ENCODE measurements around the gene KPTN. TPM values are rescaled to one million over a fixed set of nuclear protein-coding genes. Genes with fewer than 3 reads are reported as not detected.

KPTN gene
- total RNA-seq, 5 donors from 2014 or later (not counting 1 experiment from before 2014, with no cell fraction given), result 2.8 to 5.8 (median 5.4) TPM

DNA sequence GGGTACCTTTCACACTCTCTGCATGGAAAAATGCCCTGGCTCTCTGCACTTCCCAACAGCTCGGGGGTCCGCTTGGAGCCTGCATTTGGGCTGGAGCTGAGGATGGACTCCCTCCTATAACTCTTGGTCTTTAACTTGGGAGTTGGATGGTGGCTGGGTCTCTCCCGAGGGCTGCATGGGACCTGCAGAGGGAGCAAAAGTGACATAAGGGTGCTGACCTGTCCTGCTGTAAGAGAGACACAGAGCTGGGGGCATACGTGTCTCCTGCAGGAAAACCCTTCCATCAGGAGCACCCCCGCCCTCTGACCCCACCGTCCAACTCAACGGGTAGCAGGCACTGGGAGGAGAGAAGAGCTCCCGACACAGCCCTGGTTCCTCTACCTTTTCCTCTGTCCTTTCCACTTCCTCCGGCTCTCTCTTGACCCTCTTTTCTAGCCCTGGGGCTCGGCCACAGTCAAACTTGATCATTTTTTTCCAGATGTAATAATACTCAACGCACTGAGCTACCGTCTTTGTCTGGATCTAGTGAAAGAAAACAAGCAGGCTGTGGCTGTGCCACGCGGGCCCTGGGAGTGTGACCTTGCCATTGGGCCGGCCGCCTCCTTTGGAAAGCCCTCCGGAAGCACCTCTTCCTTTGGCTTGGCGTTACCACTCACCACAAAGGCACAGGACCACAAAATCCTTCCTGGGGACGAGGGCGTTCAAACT lies 37.6 kb upstream of the KPTN start:
- H3K36me3 ChIP-seq (ENCODE audit: control insufficient read depth in 2 of 2, extremely low read depth in 1 of 2, insufficient read depth in 1 of 2, low read length in 1 of 2), result no peaks in the 10 kb centered on the region
- H3K4me1 Mint-ChIP-seq, result peaks cover 35 to 44% (median 36%) of the 10 kb centered on the region in 3 donors
- no peaks in the 10 kb centered on the region for H3K9me3 Mint-ChIP-seq
- peaks cover 5 to 11% of the 10 kb centered on the region in 2 donors for H3K27me3 Mint-ChIP-seq
- no peak overlapping the region for H3K27ac ChIP-seq (ENCODE audit: low read length)
- H3K27ac Mint-ChIP-seq, result no peak overlapping the region
- WGBS (ENCODE audit: insufficient coverage), result 50% methylated on average over 17 of the region's 20 CpGs
- peaks cover 18 to 40% of the 10 kb centered on the region in 2 experiments for H3K4me1 ChIP-seq (ENCODE audit: control insufficient read depth in 1 of 2, extremely low read depth in 1 of 2, insufficient read depth in 2 of 2, low read length in 2 of 2)
- peak overlapping the region in 1 of 3 donors; percentile 62 for H3K4me3 Mint-ChIP-seq
- H3K9me3 ChIP-seq, result no peaks in the 10 kb centered on the region
- ChIA-PET CTCF (no interaction called here), POLR2A (interaction anchor here in 1 of 2 donors (0.6 kb wide), 1 partner anchor 77 kb away, joined by 9 read pairs; no protein-coding TSS in a partner anchor)
- H3K36me3 Mint-ChIP-seq, result no peaks in the 10 kb centered on the region
- ATAC-seq (replicated peaks in 1 of 4), result peak in 1 of 4 experiments; percentile 18
- DNase-seq, result no peak
- peaks cover 0 to 27% of the 10 kb centered on the region in 2 experiments for H3K27me3 ChIP-seq (replicated peaks in 1 of 2; ENCODE audit: control insufficient read depth in 2 of 2, extremely low read depth in 1 of 2, insufficient read depth in 2 of 2, low read length in 1 of 2)
- H3K4me3 ChIP-seq (ENCODE audit: control insufficient read depth in 1 of 2, extremely low read depth in 1 of 2, low read length in 1 of 2), result no peak overlapping the region

GRCh38 chr19:47520839-47521238 lies 36.8 kb upstream of the KPTN start:
- POLR2A ChIA-PET, result no interaction called here
- 88% methylated on average over 4 of the region's 6 CpGs for WGBS (ENCODE audit: insufficient coverage)
- Histone ChIP-seq H3K4me3 (ENCODE audit: control insufficient read depth in 1 of 2, extremely low read depth in 1 of 2, low read length in 1 of 2) (no peak overlapping the region), H3K27me3 (replicated peaks in 1 of 2; ENCODE audit: control insufficient read depth in 2 of 2, extremely low read depth in 1 of 2, insufficient read depth in 2 of 2, low read length in 1 of 2) (peaks cover 0 to 27% of the 10 kb centered on the region in 2 experiments), H3K4me1 (ENCODE audit: control insufficient read depth in 1 of 2, extremely low read depth in 1 of 2, insufficient read depth in 2 of 2, low read length in 2 of 2) (peaks cover 26 to 45% of the 10 kb centered on the region in 2 experiments), H3K36me3 (ENCODE audit: control insufficient read depth in 2 of 2, extremely low read depth in 1 of 2, insufficient read depth in 1 of 2, low read length in 1 of 2) (no peaks in the 10 kb centered on the region), H3K27ac (ENCODE audit: low read length) (no peak overlapping the region), H3K9me3 (no peaks in the 10 kb centered on the region)
- H3K4me3 Mint-ChIP-seq, result no peak overlapping the region
- H3K27ac Mint-ChIP-seq, result no peak overlapping the region
- H3K27me3 Mint-ChIP-seq, result peaks cover 5 to 11% of the 10 kb centered on the region in 2 donors
- no peaks in the 10 kb centered on the region for H3K36me3 Mint-ChIP-seq
- DNase-seq (no peak), ATAC-seq (replicated peaks in 1 of 4) (no peak)
- H3K9me3 Mint-ChIP-seq, result no peaks in the 10 kb centered on the region
- H3K4me1 Mint-ChIP-seq, result peaks cover 43 to 52% (median 44%) of the 10 kb centered on the region in 3 donors
- CTCF ChIA-PET, result interaction anchor here in 1 of 2 donors (0.8 kb wide), 1 partner anchor 93 kb away, joined by 4 read pairs; no protein-coding TSS in a partner anchor

DNA sequence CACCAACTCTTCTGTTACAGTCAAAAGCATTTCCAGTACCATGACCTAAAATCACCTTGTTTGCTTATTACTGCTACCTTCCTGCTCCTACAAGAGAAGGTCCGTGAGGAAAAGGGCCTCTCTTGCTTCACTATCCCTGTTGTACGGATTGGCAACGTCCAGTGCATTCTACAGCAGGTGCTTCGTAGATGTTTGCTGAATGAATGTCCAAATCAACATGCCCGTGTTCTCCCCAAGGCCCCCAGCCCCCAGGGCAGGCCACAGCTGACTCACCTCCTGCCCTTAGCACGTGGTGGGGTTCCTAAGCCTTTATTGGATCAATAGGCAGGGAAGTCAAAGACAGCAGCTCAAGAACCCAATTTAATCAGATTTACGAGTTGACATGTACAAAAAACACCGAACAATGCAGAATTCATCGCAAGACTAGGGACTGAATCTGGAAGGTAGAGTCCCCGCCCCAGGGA lies 36.4 kb upstream of the KPTN start:
- Histone ChIP-seq H3K4me1 (ENCODE audit: control insufficient read depth in 1 of 2, extremely low read depth in 1 of 2, insufficient read depth in 2 of 2, low read length in 2 of 2) (peaks cover 28 to 49% of the 10 kb centered on the region in 2 experiments), H3K27ac (ENCODE audit: low read length) (no peak overlapping the region), H3K9me3 (no peaks in the 10 kb centered on the region), H3K4me3 (ENCODE audit: control insufficient read depth in 1 of 2, extremely low read depth in 1 of 2, low read length in 1 of 2) (no peak overlapping the region), H3K36me3 (ENCODE audit: control insufficient read depth in 2 of 2, extremely low read depth in 1 of 2, insufficient read depth in 1 of 2, low read length in 1 of 2) (no peaks in the 10 kb centered on the region), H3K27me3 (replicated peaks in 1 of 2; ENCODE audit: control insufficient read depth in 2 of 2, extremely low read depth in 1 of 2, insufficient read depth in 2 of 2, low read length in 1 of 2) (peaks cover 0 to 27% of the 10 kb centered on the region in 2 experiments)
- DNase-seq (no peak), ATAC-seq (replicated peaks in 1 of 4) (no peak)
- peak overlapping the region in 1 of 2 donors; percentile 69 for H3K27ac Mint-ChIP-seq
- peaks cover 47 to 56% (median 49%) of the 10 kb centered on the region in 3 donors for H3K4me1 Mint-ChIP-seq
- WGBS (ENCODE audit: insufficient coverage), result 83% methylated on average over 10 of the region's 10 CpGs
- peak overlapping the region in 1 of 3 donors; percentile 32 for H3K4me3 Mint-ChIP-seq
- no peaks in the 10 kb centered on the region for H3K36me3 Mint-ChIP-seq
- no peaks in the 10 kb centered on the region for H3K9me3 Mint-ChIP-seq
- peaks cover 5 to 11% of the 10 kb centered on the region in 2 donors for H3K27me3 Mint-ChIP-seq
- ChIA-PET CTCF (interaction anchor here in 1 of 2 donors (0.6 to 1.2 kb wide), 3 partner anchors 11 to 92 kb away, joined by 3 to 4 read pairs (median 4); no protein-coding TSS in a partner anchor), POLR2A (no interaction called here)

DNA sequence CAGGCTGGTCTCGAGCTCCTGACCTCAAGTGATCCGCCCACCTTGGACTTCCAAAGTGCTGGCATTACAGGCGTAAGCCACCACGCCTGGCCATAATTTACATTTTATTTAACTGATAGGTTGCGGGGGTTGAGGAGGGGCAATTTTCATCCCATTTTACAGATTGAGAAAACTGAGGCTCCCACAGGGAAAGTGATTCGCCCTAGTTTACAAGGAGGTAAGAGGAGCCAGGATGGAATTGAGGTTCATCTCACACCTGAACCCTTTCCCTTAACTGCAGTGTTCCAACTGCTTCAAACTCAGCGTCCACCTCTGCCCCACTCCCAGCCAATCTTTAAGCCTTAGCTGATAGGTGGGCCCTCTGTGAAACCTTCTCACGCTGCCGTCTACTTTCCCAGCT lies 34.8 kb upstream of the KPTN start:
- POLR2A ChIA-PET, result interaction anchor here in 1 of 2 donors (0.5 kb wide), 1 partner anchor 30 kb away, joined by 7 read pairs; no protein-coding TSS in a partner anchor
- H3K36me3 ChIP-seq (ENCODE audit: control insufficient read depth in 2 of 2, extremely low read depth in 1 of 2, insufficient read depth in 1 of 2, low read length in 1 of 2), result no peaks in the 10 kb centered on the region
- H3K27ac Mint-ChIP-seq, result no peak overlapping the region
- H3K4me3 Mint-ChIP-seq, result peak overlapping the region in 1 of 3 donors; percentile 47
- peaks cover 0 to 21% of the 10 kb centered on the region in 2 experiments for H3K27me3 ChIP-seq (replicated peaks in 1 of 2; ENCODE audit: control insufficient read depth in 2 of 2, extremely low read depth in 1 of 2, insufficient read depth in 2 of 2, low read length in 1 of 2)
- H3K9me3 Mint-ChIP-seq, result no peaks in the 10 kb centered on the region
- whole genome bisulfite sequencing (ENCODE audit: insufficient coverage), result 80% methylated on average over 3 of the region's 9 CpGs
- peaks cover 5 to 11% of the 10 kb centered on the region in 2 donors for H3K27me3 Mint-ChIP-seq
- H3K4me1 Mint-ChIP-seq, result peaks cover 56 to 69% (median 64%) of the 10 kb centered on the region in 3 donors
- ATAC-seq (replicated peaks in 1 of 4) (no peak), DNase-seq (no peak)
- CTCF ChIA-PET, result interaction anchor here in 1 of 2 donors (1.2 kb wide), 1 partner anchor 13 kb away, joined by 3 read pairs; no protein-coding TSS in a partner anchor
- H3K4me1 ChIP-seq (ENCODE audit: control insufficient read depth in 1 of 2, extremely low read depth in 1 of 2, insufficient read depth in 2 of 2, low read length in 2 of 2), result peaks cover 28 to 56% of the 10 kb centered on the region in 2 experiments
- H3K9me3 ChIP-seq, result no peaks in the 10 kb centered on the region
- no peak overlapping the region for H3K27ac ChIP-seq (ENCODE audit: low read length)
- H3K4me3 ChIP-seq (ENCODE audit: control insufficient read depth in 1 of 2, extremely low read depth in 1 of 2, low read length in 1 of 2), result no peak overlapping the region
- H3K36me3 Mint-ChIP-seq, result no peaks in the 10 kb centered on the region

GRCh38 chr19:47518139-47518538 lies 34.1 kb upstream of the KPTN start:
- CTCF ChIA-PET, result interaction anchor here in 1 of 2 donors (0.5 kb wide), 1 partner anchor 97 kb away, joined by 3 read pairs; no protein-coding TSS in a partner anchor
- Histone ChIP-seq H3K4me3 (ENCODE audit: control insufficient read depth in 1 of 2, extremely low read depth in 1 of 2, low read length in 1 of 2) (no peak overlapping the region), H3K27me3 (replicated peaks in 1 of 2; ENCODE audit: control insufficient read depth in 2 of 2, extremely low read depth in 1 of 2, insufficient read depth in 2 of 2, low read length in 1 of 2) (peaks cover 0 to 17% of the 10 kb centered on the region in 2 experiments), H3K9me3 (no peaks in the 10 kb centered on the region), H3K27ac (ENCODE audit: low read length) (no peak overlapping the region), H3K4me1 (ENCODE audit: control insufficient read depth in 1 of 2, extremely low read depth in 1 of 2, insufficient read depth in 2 of 2, low read length in 2 of 2) (peaks cover 32 to 64% of the 10 kb centered on the region in 2 experiments), H3K36me3 (ENCODE audit: control insufficient read depth in 2 of 2, extremely low read depth in 1 of 2, insufficient read depth in 1 of 2, low read length in 1 of 2) (no peaks in the 10 kb centered on the region)
- DNase-seq (peak in 25 of 35 experiments; percentile 26 to 69 (median 36)), ATAC-seq (replicated peaks in 1 of 4) (no peak)
- H3K36me3 Mint-ChIP-seq, result no peaks in the 10 kb centered on the region
- H3K9me3 Mint-ChIP-seq, result no peaks in the 10 kb centered on the region
- H3K4me1 Mint-ChIP-seq, result peaks cover 62 to 76% (median 71%) of the 10 kb centered on the region in 3 donors
- peak overlapping the region in 2 of 3 donors; percentile 9 to 99 for H3K4me3 Mint-ChIP-seq
- peak overlapping the region; percentile 80 to 98 for H3K27ac Mint-ChIP-seq
- peaks cover 0 to 7% of the 10 kb centered on the region in 2 donors for H3K27me3 Mint-ChIP-seq
- POLR2A ChIA-PET, result no interaction called here
- WGBS (ENCODE audit: insufficient coverage), result 20% methylated on average over 1 of the region's 4 CpGs

- ATAC-seq (replicated peaks in 1 of 4) (peak; percentile 90 to 95 (median 92)), DNase-seq (peak; percentile 100)
- H3K27ac ChIP-seq (ENCODE audit: low read length), result peak within 1 kb of the TSS; percentile 92
- Mint-ChIP-seq H3K9me3 (no peaks in the 10 kb centered on the region), H3K36me3 (peaks cover 3% of the 10 kb centered on the region), H3K4me1 (peaks cover 83 to 93% (median 90%) of the 10 kb centered on the region in 3 donors), H3K27ac (peak within 1 kb of the TSS; percentile 97 to 98), H3K27me3 (no peaks in the 10 kb centered on the region), H3K4me3 (peak within 1 kb of the TSS; percentile 99)
- peaks cover 0 to 5% of the 10 kb centered on the region in 2 donors for H3K36me3 ChIP-seq (ENCODE audit: control insufficient read depth in 2 of 2, extremely low read depth in 1 of 2, insufficient read depth in 1 of 2, low read length in 1 of 2)
- H3K4me1 ChIP-seq (ENCODE audit: control insufficient read depth in 1 of 2, extremely low read depth in 1 of 2, insufficient read depth in 2 of 2, low read length in 2 of 2), result peaks cover 39 to 79% of the 10 kb centered on the region in 2 experiments
- ChIA-PET POLR2A (interaction anchor here (0.5 to 0.6 kb wide), 3 partner anchors 69 to 1864 kb away, joined by 3 to 7 read pairs (median 5); no protein-coding TSS in a partner anchor), CTCF (interaction anchor here (0.6 to 1.9 kb wide), 11 partner anchors 12 to 748 kb away, joined by 3 to 10 read pairs (median 3); partner anchors contain the start of genes DHX34 (in 1 of the 2) and KPTN (in 1 of the 2))
- H3K27me3 ChIP-seq (replicated peaks in 1 of 2; ENCODE audit: control insufficient read depth in 2 of 2, extremely low read depth in 1 of 2, insufficient read depth in 2 of 2, low read length in 1 of 2), result no peaks in the 10 kb centered on the region
- H3K9me3 ChIP-seq, result no peaks in the 10 kb centered on the region
- peak within 1 kb of the TSS; percentile 94 to 99 for H3K4me3 ChIP-seq (ENCODE audit: control insufficient read depth in 1 of 2, extremely low read depth in 1 of 2, low read length in 1 of 2)
- WGBS (ENCODE audit: insufficient coverage), result under 1% methylated on average over 72 of the region's 78 CpGs
These were observed 31.0 kb upstream of the KPTN start, which contains the start of gene NAPA for GRCh38 chr19:47514869-47515588. Gene NAPA (minus strand): TSS chr19:47515063. CDS start chr19:47514940, 123 bp downstream.

Data from T-cell (primary cell).